ENCODE measurements around the gene ATP8B1. TPM values are rescaled to one million over a fixed set of nuclear protein-coding genes. Genes with fewer than 3 reads are reported as not detected.

ATP8B1 gene
- total RNA-seq, 1 experiment from 2014 or later = 1.1 TPM

- H3K4me1 Mint-ChIP-seq = peaks cover 15 to 16% of the 10 kb centered on the region in 2 experiments
- TF ChIP-seq, protein P1, sequence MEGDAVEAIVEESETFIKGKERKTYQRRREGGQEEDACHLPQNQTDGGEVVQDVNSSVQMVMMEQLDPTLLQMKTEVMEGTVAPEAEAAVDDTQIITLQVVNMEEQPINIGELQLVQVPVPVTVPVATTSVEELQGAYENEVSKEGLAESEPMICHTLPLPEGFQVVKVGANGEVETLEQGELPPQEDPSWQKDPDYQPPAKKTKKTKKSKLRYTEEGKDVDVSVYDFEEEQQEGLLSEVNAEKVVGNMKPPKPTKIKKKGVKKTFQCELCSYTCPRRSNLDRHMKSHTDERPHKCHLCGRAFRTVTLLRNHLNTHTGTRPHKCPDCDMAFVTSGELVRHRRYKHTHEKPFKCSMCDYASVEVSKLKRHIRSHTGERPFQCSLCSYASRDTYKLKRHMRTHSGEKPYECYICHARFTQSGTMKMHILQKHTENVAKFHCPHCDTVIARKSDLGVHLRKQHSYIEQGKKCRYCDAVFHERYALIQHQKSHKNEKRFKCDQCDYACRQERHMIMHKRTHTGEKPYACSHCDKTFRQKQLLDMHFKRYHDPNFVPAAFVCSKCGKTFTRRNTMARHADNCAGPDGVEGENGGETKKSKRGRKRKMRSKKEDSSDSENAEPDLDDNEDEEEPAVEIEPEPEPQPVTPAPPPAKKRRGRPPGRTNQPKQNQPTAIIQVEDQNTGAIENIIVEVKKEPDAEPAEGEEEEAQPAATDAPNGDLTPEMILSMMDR (conservative IDR thresholded peaks at IDR 0.05) = no peak
- Histone ChIP-seq H3K79me2 (ENCODE audit: insufficient read depth, low read length) (no peaks in the 10 kb centered on the region), H2BK15ac (ENCODE audit: low read depth, low read length) (no peak overlapping the region), H3K23me2 (ENCODE audit: insufficient read length, low read depth, low read length, poor library complexity, severe bottlenecking) (no peaks in the 10 kb centered on the region), H3K23ac (ENCODE audit: insufficient read length, low read depth, low read length) (no peak overlapping the region), H3K79me1 (ENCODE audit: insufficient read depth, low read depth, low read length, poor library complexity, severe bottlenecking) (no peaks in the 10 kb centered on the region), H4K8ac (replicated peaks; ENCODE audit: insufficient read length, low read depth, low read length) (no peak overlapping the region), H2BK5ac (ENCODE audit: insufficient read length, low read length) (no peak overlapping the region), H2BK120ac (ENCODE audit: low read depth, low read length, poor library complexity, severe bottlenecking) (no peak overlapping the region), H3K4me1 (ENCODE audit: insufficient read depth, low read length) (no peaks in the 10 kb centered on the region; the same call in 1 of the 2 replicates), H3K18ac (ENCODE audit: insufficient read length, low read depth, low read length) (no peak overlapping the region), H2BK20ac (ENCODE audit: low read depth, low read length, poor library complexity, severe bottlenecking) (no peak overlapping the region), H3K27me3 (ENCODE audit: insufficient read depth, low read length) (no peaks in the 10 kb centered on the region), H3K14ac (ENCODE audit: insufficient read depth, low read length) (no peak overlapping the region), H4K5ac (ENCODE audit: insufficient read length, low read depth, low read length) (no peak overlapping the region), H2AK5ac (ENCODE audit: insufficient read length, low read length) (no peak overlapping the region), H3K27ac (ENCODE audit: insufficient read length, low read depth, low read length) (no peak overlapping the region), H3K9me3 (ENCODE audit: control insufficient read depth, low read depth, low read length) (no peaks in the 10 kb centered on the region), H3K4me2 (ENCODE audit: insufficient read depth, insufficient read length, low read length) (no peak overlapping the region), H4K91ac (ENCODE audit: insufficient read length, low read depth, low read length) (no peak overlapping the region), H2AFZ (ENCODE audit: low read length) (no peak overlapping the region), H4K20me1 (ENCODE audit: control insufficient read depth, insufficient read depth, insufficient read length) (no peaks in the 10 kb centered on the region), H3K4ac (ENCODE audit: low read depth, low read length) (no peak overlapping the region), H2BK12ac (ENCODE audit: insufficient read length, low read depth, low read length) (no peak overlapping the region), H3K9ac (ENCODE audit: extremely low read depth, insufficient read length, low read length) (no peak overlapping the region), H3T11ph (ENCODE audit: low read length) (no peak overlapping the region), H3K56ac (ENCODE audit: insufficient read length, low read depth, low read length) (no peak overlapping the region)
- H3K36me3 Mint-ChIP-seq (ENCODE audit: insufficient read depth in 1 of 3, low read depth in 3 of 3) = no peaks in the 10 kb centered on the region
- H3K27me3 Mint-ChIP-seq (ENCODE audit: low read depth) = no peaks in the 10 kb centered on the region
- no CpG with 5 or more reads among the region's 3 CpGs for WGBS (ENCODE audit: extremely low coverage, insufficient read length, low lambda C conversion rate)
- H3K4me3 Mint-ChIP-seq = no peak overlapping the region
- no peaks in the 10 kb centered on the region; a peak in 1 of 5 replicates for H3K9me3 Mint-ChIP-seq
- peak overlapping the region in 1 of 3 experiments; percentile 47; a peak in 3 of 7 replicates for H3K27ac Mint-ChIP-seq
- no peak for DNase-seq
Observed at GRCh38 chr18:57743008-57743407, 60.1 kb downstream of the ATP8B1 start.

Data from H9 (cell line).